Activated CD8-positive, alpha-beta T cell treated with anti-CD3 and anti-CD28 coated beads for 36 hours (primary cell): Measurements from ENCODE around the gene ERAL1. TPM values are rescaled to one million over a fixed set of nuclear protein-coding genes. Genes with fewer than 3 reads are reported as not detected.

Experiments used
- ATAC-seq: fragments of 200-7000 bp; cut with Tn5 transposase; one replicate; pipeline ENCODE4 v1.10.0; 2021; ENCODE audit warnings: mild to moderate bottlenecking, moderate library complexity
- CTCF ChIA-PET: fragments of 350-600 bp; sonication (Branson Sonifier 250); formaldehyde crosslinking; loops from one replicate; lab custom pipeline; 2021; ENCODE audit warnings: antibody characterized with exemption; lab: Charles Lee
- POLR2A ChIA-PET: fragments of 350-600 bp; sonication (Branson Sonifier 250); formaldehyde crosslinking; loops from one replicate; lab custom pipeline; 2021; ENCODE audit warnings: antibody characterized with exemption; lab: Charles Lee
- DNase-seq: peaks from one replicate; pipeline ENCODE4 v3.0.0-alpha.2; 2020
- H3K27ac Mint-ChIP-seq: one replicate; pipeline ENCODE4 v1.8.0; 2021; ENCODE audit warnings: mild to moderate bottlenecking, mixed read lengths
- H3K27me3 Mint-ChIP-seq: one replicate; pipeline ENCODE4 v1.8.0; 2021; ENCODE audit warnings: mixed read lengths
- H3K36me3 Mint-ChIP-seq: one replicate; pipeline ENCODE4 v1.8.0; 2021; ENCODE audit warnings: low read depth, mixed read lengths
- H3K4me1 Mint-ChIP-seq: one replicate; pipeline ENCODE4 v1.8.0; 2021; ENCODE audit warnings: low read depth, mixed read lengths
- H3K4me3 Mint-ChIP-seq: one replicate; pipeline ENCODE4 v1.8.0; 2021; ENCODE audit warnings: mild to moderate bottlenecking, moderate library complexity, mixed read lengths
- H3K9me3 Mint-ChIP-seq: one replicate; pipeline ENCODE4 v1.8.0; 2021; ENCODE audit warnings: mixed read lengths
- CTCF ChIP-seq: fragments of 200-600 bp; IDR thresholded peaks from one replicate; pipeline ENCODE4 v1.8.0; 2022; ENCODE audit warnings: antibody characterized with exemption, mild to moderate bottlenecking
- intact Hi-C: fragments of 100-400 bp; cut with micrococcal nuclease; formaldehyde crosslinking; loops from one replicate; pipeline ENCODE4 v1.10.0; 2022
- microRNA-seq: library from miRNA; unstranded; fragments of <30 nt; microRNA quantifications from one replicate; pipeline ENCODE4 v1.2.0, GENCODE V29; 2022; ENCODE audit warnings: borderline microRNAs expressed, borderline replicate concordance
- total RNA-seq, 2 experiments: library from RNA; stranded (reverse); gene quantifications; one replicate each; pipeline ENCODE4 v1.2.3, GENCODE V29; 2021

The ERAL1 gene
- total RNA-seq, 2 experiments from 2014 or later, result 58.2 to 60.0 TPM

DNA sequence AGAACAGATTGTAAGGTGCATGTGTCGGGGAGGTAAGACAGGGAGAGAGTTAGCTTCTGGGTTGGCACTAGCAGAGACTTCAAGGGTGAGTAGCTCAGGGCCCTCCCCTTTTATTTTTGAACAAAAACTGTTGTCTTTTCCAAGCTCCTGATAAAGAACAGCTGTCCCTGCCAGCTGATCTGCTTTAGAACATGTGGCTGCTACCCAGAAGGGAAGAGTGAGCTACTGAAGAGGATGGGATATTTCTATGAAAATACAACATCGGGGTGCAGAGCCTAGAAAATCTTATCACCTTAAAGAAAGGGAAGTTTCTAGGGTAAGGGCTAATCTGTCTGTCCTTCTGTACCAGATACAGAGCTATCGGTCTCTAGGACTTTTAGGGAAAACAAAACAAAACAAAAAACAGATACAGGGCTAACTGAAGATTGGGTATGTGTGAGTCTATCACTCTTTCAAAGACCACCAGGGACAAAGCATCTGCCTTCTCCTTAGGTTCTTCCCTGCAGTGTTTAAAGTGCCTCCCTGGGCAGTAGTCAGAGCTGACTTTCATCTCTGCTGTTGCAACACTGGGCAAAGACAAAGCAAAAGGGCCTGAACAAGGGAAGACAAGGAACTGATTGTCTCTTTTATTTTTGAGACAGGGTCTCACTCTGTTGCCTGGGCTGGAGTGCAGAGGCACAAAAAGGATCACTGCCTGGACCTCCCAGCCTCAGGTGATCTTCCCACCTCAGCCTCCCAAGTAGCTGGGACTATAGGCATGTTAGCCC, 53.1 kb downstream of the ERAL1 start:
- H3K4me3 Mint-ChIP-seq, result no peak overlapping the region
- POLR2A ChIA-PET, result interaction anchor here (0.7 to 1.4 kb wide), 5 partner anchors 10 to 38 kb away, joined by 3 to 5 read pairs (median 3); partner anchors contain the start of gene FLOT2
- peak overlapping the region; percentile 40 for H3K27ac Mint-ChIP-seq

DNA sequence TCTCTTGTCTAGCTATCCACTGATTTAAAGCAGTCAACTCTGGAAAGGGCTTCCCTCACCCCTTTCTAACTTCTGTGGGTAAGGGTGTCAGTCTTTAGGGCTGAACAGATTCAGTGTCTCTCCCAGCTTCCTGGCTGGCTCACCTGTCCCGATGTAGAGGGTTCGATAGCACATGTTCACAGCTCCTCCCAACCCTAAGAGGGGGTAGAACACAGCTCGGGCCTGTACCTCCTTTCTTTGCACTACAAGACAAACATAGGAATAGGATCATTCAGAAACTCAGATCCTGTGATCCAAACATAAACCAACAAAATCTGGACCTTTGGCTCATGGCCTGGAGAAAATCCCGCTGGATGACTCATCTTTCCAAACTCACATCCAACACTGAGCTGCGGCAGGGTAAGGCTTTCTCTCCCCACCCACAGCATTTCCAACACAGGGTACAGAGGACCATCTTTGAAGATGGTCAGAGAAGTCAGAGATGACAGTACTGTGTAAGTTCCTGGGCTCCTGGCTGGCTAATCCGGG, 53.9 kb downstream of the ERAL1 start:
- intact Hi-C loops, result no loop called here

More for the DNA sequence above, 53.1 kb downstream of the ERAL1 start:
- intact Hi-C loops, result no loop called here
- TF ChIP-seq CTCF, result no peak
- H3K36me3 Mint-ChIP-seq, result peaks cover 36% of the 10 kb centered on the region
- H3K9me3 Mint-ChIP-seq, result no peaks in the 10 kb centered on the region
- peaks cover 2% of the 10 kb centered on the region for H3K4me1 Mint-ChIP-seq
- H3K27me3 Mint-ChIP-seq, result no peaks in the 10 kb centered on the region
- DNase-seq (no peak), ATAC-seq (no peak)
- CTCF ChIA-PET, result interaction anchor here (0.8 to 5.2 kb wide), 13 partner anchors 9 to 180 kb away, joined by 3 to 32 read pairs (median 4); partner anchors contain the start of genes FLOT2 and NEK8

GRCh38 chr17:28910534-28910933, 55.7 kb downstream of the ERAL1 start:
- ChIA-PET POLR2A (interaction anchor here (0.7 to 1.7 kb wide), 8 partner anchors 8 to 118 kb away, joined by 3 to 6 read pairs (median 4); partner anchors contain the start of gene DHRS13), CTCF (interaction anchor here (0.8 to 5.2 kb wide), 10 partner anchors 8 to 183 kb away, joined by 3 to 32 read pairs (median 4); partner anchors contain the start of genes DHRS13 and TLCD1)
- peaks cover 11% of the 10 kb centered on the region for H3K4me1 Mint-ChIP-seq
- H3K27ac Mint-ChIP-seq, result no peak overlapping the region
- intact Hi-C loops, result no loop called here
- peaks cover 4% of the 10 kb centered on the region for H3K9me3 Mint-ChIP-seq
- ATAC-seq, result no peak
- DNase-seq, result no peak
- H3K36me3 Mint-ChIP-seq, result peaks cover 56% of the 10 kb centered on the region
- H3K4me3 Mint-ChIP-seq, result no peak overlapping the region
- TF ChIP-seq CTCF, result no peak
- H3K27me3 Mint-ChIP-seq, result no peaks in the 10 kb centered on the region

More for the DNA sequence above, 53.9 kb downstream of the ERAL1 start:
- Mint-ChIP-seq H3K4me3 (no peak overlapping the region), H3K27me3 (no peaks in the 10 kb centered on the region), H3K4me1 (peaks cover 2% of the 10 kb centered on the region), H3K36me3 (peaks cover 42% of the 10 kb centered on the region), H3K9me3 (no peaks in the 10 kb centered on the region), H3K27ac (peak overlapping the region; percentile 40)
- CTCF ChIA-PET, result interaction anchor here (0.8 to 5.2 kb wide), 10 partner anchors 11 to 180 kb away, joined by 3 to 32 read pairs (median 4); partner anchors contain the start of genes FLOT2 and NEK8
- ATAC-seq (no peak), DNase-seq (no peak)
- TF ChIP-seq CTCF, result no peak
- POLR2A ChIA-PET, result interaction anchor here (0.9 to 1.2 kb wide), 2 partner anchors 10 to 18 kb away, joined by 3 read pairs; no protein-coding TSS in a partner anchor

Small RNA genes lying within 50 kb of the gene (microRNA-seq; reads per million reads assigned to microRNA genes)
- not detected for gene MIR451B

Other genes starting within 250 kb of the ERAL1 start
- gene RSKR, start 240.8 kb upstream of the ERAL1 start, total RNA-seq, result 10 to 100 TPM; 22.5 to 24.9 TPM
- 100 to 1,000 TPM; 137 to 140 TPM for gene BLTP2, start 209.9 kb upstream of the ERAL1 start, total RNA-seq
- 10 to 100 TPM; 37.4 to 39.0 TPM for gene SDF2, start 193.1 kb upstream of the ERAL1 start, total RNA-seq
- gene SUPT6H, start 192.8 kb upstream of the ERAL1 start, total RNA-seq, result 10 to 100 TPM; 60.3 to 63.3 TPM
- gene PROCA1, start 143.1 kb upstream of the ERAL1 start, total RNA-seq, result 1 to 10 TPM; 5.0 to 5.1 TPM
- 10 to 100 TPM in 1 of 2 experiments, 1 to 10 TPM in 1; 9.8 to 14.4 TPM for gene RAB34, start 137.1 kb upstream of the ERAL1 start, total RNA-seq
- gene RPL23A, start 135.0 kb upstream of the ERAL1 start, total RNA-seq, result 1,000 to 10,000 TPM; 2,633 to 2,644 TPM
- gene TLCD1, start 128.8 kb upstream of the ERAL1 start, total RNA-seq, result 1 to 10 TPM; 6.5 to 8.7 TPM
- gene NEK8, start 126.2 kb upstream of the ERAL1 start, total RNA-seq, result 1 to 10 TPM; 3.6 to 3.9 TPM
- gene TRAF4, start 111.0 kb upstream of the ERAL1 start, total RNA-seq, result 100 to 1,000 TPM; 140 to 151 TPM
- 10 to 100 TPM; 14.7 to 15.2 TPM for gene FAM222B, start 12.2 kb upstream of the ERAL1 start, total RNA-seq
- gene FLOT2, start 42.7 kb downstream of the ERAL1 start, total RNA-seq, result 10 to 100 TPM; 59.7 to 60.1 TPM
- 10 to 100 TPM; 37.3 to 38.2 TPM for gene DHRS13, start 48.1 kb downstream of the ERAL1 start, total RNA-seq
- gene PHF12, start 96.5 kb downstream of the ERAL1 start, total RNA-seq, result 10 to 100 TPM; 45.7 to 52.6 TPM
- gene SEZ6, start 151.0 kb downstream of the ERAL1 start, total RNA-seq, result not detected
- gene PIPOX, start 188.1 kb downstream of the ERAL1 start, total RNA-seq, result 1 to 10 TPM; 3.0 TPM